Measurements from ENCODE around the gene NAV2. TPM values are rescaled to one million over a fixed set of nuclear protein-coding genes. Genes with fewer than 3 reads are reported as not detected.

The NAV2 gene
- total and polyA plus RNA-seq, 2 experiments from 2014 or later, result 26.0 to 45.0 TPM

DNA sequence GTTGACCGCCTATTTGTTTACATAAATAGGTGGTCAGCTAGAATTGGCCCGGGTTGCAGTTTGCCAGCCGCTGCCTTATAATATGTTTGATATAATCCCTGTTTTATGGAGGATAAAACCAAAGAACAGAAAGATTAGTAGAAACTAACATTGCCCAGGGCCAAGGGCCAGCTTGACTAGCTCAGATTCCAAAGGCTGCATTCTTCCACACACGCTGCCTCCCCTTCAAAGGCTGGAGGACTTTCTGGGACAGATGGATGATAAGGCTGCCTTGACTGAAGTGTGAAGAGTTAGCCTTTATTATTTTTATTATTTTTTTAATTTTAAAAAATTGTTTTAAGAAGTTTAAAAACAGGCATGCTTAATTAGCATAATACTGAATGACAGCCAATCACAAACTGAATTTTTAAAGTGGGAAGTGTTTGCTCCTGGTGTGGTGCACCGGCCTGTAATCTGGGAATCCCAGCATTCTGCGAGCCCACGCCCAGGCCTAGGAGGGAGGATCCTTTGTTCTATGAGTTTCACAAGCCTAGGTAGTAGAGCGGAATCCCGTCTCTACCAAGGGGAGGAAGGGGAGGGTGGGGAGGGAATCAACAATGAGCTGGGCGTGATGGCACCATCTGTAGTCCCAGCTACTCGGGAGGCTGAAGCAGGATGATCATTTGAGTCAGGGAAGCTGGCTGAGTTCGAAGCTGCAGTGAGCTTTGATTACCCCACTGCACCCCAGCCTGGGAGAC is 114.9 kb downstream of the NAV2 start:
- no peak for TF ChIP-seq NANOG (IDR thresholded peaks at IDR 0.05; ENCODE audit: borderline replicate concordance)
- H3K79me2 ChIP-seq (replicated peaks; ENCODE audit: insufficient read depth), result peaks cover 83% of the 10 kb centered on the region
- no peaks in the 10 kb centered on the region for H3K36me3 ChIP-seq (ENCODE audit: insufficient read depth)
- ATAC-seq (peak; percentile 89), DNase-seq (ENCODE audit: low spot score) (peak; percentile 82)
- no peaks in the 10 kb centered on the region for H3K27me3 ChIP-seq (ENCODE audit: insufficient read depth)
- H2AFZ ChIP-seq, result no peak overlapping the region
- H3K27me3 Mint-ChIP-seq (ENCODE audit: insufficient read depth, low read depth, poor library complexity), result no peaks in the 10 kb centered on the region
- peak overlapping the region; percentile 83 for H3K27ac ChIP-seq (ENCODE audit: low read depth)
- H3K4me2 ChIP-seq, result peak overlapping the region; percentile 38; the same call in 1 of the 2 replicates
- 0 out of 2 replicates have a peak, but pooled peaks cover 3% of the 10 kb centered on the region for H4K20me1 ChIP-seq (replicated peaks; ENCODE audit: insufficient read depth)
- no peak overlapping the region for H3K4me3 Mint-ChIP-seq
- H3K4me1 Mint-ChIP-seq, result peaks cover 66% of the 10 kb centered on the region
- no peaks in the 10 kb centered on the region; the same call in 2 of the 3 replicates for H3K9me3 Mint-ChIP-seq
- H3K4me1 ChIP-seq (ENCODE audit: insufficient read depth), result peaks cover 59% of the 10 kb centered on the region
- H3F3A ChIP-seq (replicated peaks; ENCODE audit: low read depth), result peaks cover 4% of the 10 kb centered on the region; the same call in 1 of the 2 replicates
- H3K27ac Mint-ChIP-seq, result peak overlapping the region; percentile 69
- H3K9me2 ChIP-seq (ENCODE audit: insufficient read depth), result no peaks in the 10 kb centered on the region; the same call in 1 of the 2 replicates
- H3K4me3 ChIP-seq, result no peak overlapping the region
- peaks cover 13% of the 10 kb centered on the region for H3K36me3 Mint-ChIP-seq (ENCODE audit: low read depth)

DNA sequence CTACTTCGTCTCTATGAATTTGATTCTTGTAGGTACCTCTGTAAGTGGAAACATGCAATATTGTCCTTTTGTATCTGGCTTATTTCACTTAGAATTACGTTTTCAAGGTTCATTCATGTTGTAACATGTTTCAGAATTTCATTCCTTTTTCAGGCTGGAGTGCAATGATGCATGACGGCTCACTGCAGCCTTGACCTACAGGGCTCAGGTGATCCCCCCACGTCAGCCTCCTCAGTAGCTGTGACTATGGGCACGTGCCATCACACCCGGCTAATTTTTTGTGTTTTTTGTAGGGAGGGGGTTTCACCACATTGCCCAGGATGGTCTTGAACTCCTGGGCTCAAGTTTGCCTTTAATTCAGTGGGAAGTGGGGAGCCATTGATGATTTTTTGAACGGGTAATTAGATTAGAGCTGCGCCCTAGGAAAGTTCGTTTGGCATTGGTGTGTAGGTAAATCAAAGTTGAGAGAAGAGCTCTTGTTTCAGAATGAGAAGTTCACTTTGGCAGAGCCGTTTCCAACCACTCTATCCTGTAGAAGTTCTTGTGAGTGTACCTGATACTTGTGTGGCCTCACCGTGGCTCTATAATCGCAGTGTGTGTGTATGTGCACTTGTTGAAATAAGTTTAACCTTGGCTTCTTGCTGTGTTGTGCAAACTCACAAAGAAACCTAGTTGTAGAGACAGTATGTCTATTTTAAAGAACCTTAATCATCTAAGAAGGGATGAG is 115.9 kb downstream of the NAV2 start:
- no peak overlapping the region for H2AFZ ChIP-seq
- H3K79me2 ChIP-seq (replicated peaks; ENCODE audit: insufficient read depth), result peaks cover 83% of the 10 kb centered on the region
- H3K4me1 ChIP-seq (ENCODE audit: insufficient read depth), result peaks cover 57% of the 10 kb centered on the region
- peak overlapping the region; percentile 83 for H3K27ac ChIP-seq (ENCODE audit: low read depth)
- no peaks in the 10 kb centered on the region for H3K27me3 ChIP-seq (ENCODE audit: insufficient read depth)
- TF ChIP-seq EZH2 (IDR thresholded peaks at IDR 0.05; ENCODE audit: low read depth, unreplicated experiment), result no peak
- TF ChIP-seq POLR2AphosphoS5 (IDR thresholded peaks at IDR 0.05; ENCODE audit: low read depth), result no peak
- TF ChIP-seq ZNF462 (CRISPR knock-in tag; IDR thresholded peaks at IDR 0.05), result no peak
- TF ChIP-seq ZNF114 (CRISPR knock-in tag; IDR thresholded peaks at IDR 0.05), result no peak
- TF ChIP-seq, protein P1, sequence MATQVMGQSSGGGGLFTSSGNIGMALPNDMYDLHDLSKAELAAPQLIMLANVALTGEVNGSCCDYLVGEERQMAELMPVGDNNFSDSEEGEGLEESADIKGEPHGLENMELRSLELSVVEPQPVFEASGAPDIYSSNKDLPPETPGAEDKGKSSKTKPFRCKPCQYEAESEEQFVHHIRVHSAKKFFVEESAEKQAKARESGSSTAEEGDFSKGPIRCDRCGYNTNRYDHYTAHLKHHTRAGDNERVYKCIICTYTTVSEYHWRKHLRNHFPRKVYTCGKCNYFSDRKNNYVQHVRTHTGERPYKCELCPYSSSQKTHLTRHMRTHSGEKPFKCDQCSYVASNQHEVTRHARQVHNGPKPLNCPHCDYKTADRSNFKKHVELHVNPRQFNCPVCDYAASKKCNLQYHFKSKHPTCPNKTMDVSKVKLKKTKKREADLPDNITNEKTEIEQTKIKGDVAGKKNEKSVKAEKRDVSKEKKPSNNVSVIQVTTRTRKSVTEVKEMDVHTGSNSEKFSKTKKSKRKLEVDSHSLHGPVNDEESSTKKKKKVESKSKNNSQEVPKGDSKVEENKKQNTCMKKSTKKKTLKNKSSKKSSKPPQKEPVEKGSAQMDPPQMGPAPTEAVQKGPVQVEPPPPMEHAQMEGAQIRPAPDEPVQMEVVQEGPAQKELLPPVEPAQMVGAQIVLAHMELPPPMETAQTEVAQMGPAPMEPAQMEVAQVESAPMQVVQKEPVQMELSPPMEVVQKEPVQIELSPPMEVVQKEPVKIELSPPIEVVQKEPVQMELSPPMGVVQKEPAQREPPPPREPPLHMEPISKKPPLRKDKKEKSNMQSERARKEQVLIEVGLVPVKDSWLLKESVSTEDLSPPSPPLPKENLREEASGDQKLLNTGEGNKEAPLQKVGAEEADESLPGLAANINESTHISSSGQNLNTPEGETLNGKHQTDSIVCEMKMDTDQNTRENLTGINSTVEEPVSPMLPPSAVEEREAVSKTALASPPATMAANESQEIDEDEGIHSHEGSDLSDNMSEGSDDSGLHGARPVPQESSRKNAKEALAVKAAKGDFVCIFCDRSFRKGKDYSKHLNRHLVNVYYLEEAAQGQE (IDR thresholded peaks at IDR 0.05; ENCODE audit: unreplicated experiment), result no peak
- TF ChIP-seq EZH2phosphoT487 (IDR thresholded peaks at IDR 0.05; ENCODE audit: unreplicated experiment), result no peak
- no peak for TF ChIP-seq CREB1 (CRISPR knock-in tag; IDR thresholded peaks at IDR 0.05; ENCODE audit: low read depth)
- TF ChIP-seq ZNF331 (CRISPR knock-in tag; IDR thresholded peaks at IDR 0.05; ENCODE audit: low read depth), result no peak
- ATAC-seq (no peak), DNase-seq (ENCODE audit: low spot score) (no peak)
- H3K36me3 ChIP-seq (ENCODE audit: insufficient read depth), result 0 out of 2 replicates have a peak, but pooled peaks cover 4% of the 10 kb centered on the region
- H3K9me3 Mint-ChIP-seq, result peaks cover 2% of the 10 kb centered on the region; the same call in 2 of the 3 replicates
- H3K4me3 ChIP-seq, result no peak overlapping the region
- H3F3A ChIP-seq (replicated peaks; ENCODE audit: low read depth), result peaks cover 4% of the 10 kb centered on the region; the same call in 1 of the 2 replicates
- H3K27me3 Mint-ChIP-seq (ENCODE audit: insufficient read depth, low read depth, poor library complexity), result no peaks in the 10 kb centered on the region
- peak overlapping the region; percentile 38 for H3K4me2 ChIP-seq
- H3K27ac Mint-ChIP-seq, result peak overlapping the region; percentile 61
- peaks cover 64% of the 10 kb centered on the region for H3K4me1 Mint-ChIP-seq
- no peak overlapping the region for H3K4me3 Mint-ChIP-seq
- H3K36me3 Mint-ChIP-seq (ENCODE audit: low read depth), result peaks cover 23% of the 10 kb centered on the region
- H4K20me1 ChIP-seq (replicated peaks; ENCODE audit: insufficient read depth), result 0 out of 2 replicates have a peak, but pooled peaks cover 3% of the 10 kb centered on the region
- H3K9me2 ChIP-seq (ENCODE audit: insufficient read depth), result no peaks in the 10 kb centered on the region; the same call in 1 of the 2 replicates

Measured in GM23338 (cell line).